Small intestine (tissue), 7 donors: Measurements from ENCODE around the gene PPP2R5D. TPM values are rescaled to one million over a fixed set of nuclear protein-coding genes. Genes with fewer than 3 reads are reported as not detected.

Source experiments
- DNase-seq, 2 donors: peaks; one replicate each; pipeline versions ENCODE4 v3.0.0 to v3.0.0-alpha.2; 2013
- FAIRE-seq: peaks from 2 replicates; lab custom pipeline; 2012; peaks lifted over from hg19 to GRCh38; lab: Jason Lieb, UNC
- H3K27ac ChIP-seq, 3 donors: one replicate each; pipeline ENCODE4 v1.5.1; 2013; ENCODE audit warnings: low read length in 2 of 3, mild to moderate bottlenecking in 2 of 3, control low read depth in 1 of 3, inconsistent platforms in 1 of 3, low read depth in 1 of 3, moderate library complexity in 1 of 3
- H3K27me3 ChIP-seq, 3 donors: one replicate each; pipeline ENCODE4 v1.6.1; 2013; ENCODE audit warnings: low read length in 3 of 3, inconsistent platforms in 1 of 3; ENCODE audit not compliant: control insufficient read depth in 3 of 3, insufficient read depth in 3 of 3
- H3K36me3 ChIP-seq, 3 donors: one replicate each; pipeline ENCODE4 v1.6.1; 2013; ENCODE audit warnings: low read length in 3 of 3, inconsistent platforms in 1 of 3, low read depth in 1 of 3, mild to moderate bottlenecking in 1 of 3, moderate library complexity in 1 of 3; ENCODE audit not compliant: control insufficient read depth in 3 of 3, insufficient read depth in 2 of 3
- H3K4me1 ChIP-seq, 3 donors: one replicate each; pipeline ENCODE4 v1.6.1; 2013; ENCODE audit warnings: low read length in 2 of 3, inconsistent platforms in 1 of 3, low read depth in 1 of 3, mild to moderate bottlenecking in 1 of 3, moderate library complexity in 1 of 3; ENCODE audit not compliant: control insufficient read depth in 3 of 3, insufficient read depth in 2 of 3
- H3K4me3 ChIP-seq, 3 donors: one replicate each; pipeline ENCODE4 v1.5.1; 2013; ENCODE audit warnings: low read length in 3 of 3, control low read depth in 1 of 3, inconsistent platforms in 1 of 3, low read depth in 1 of 3, mild to moderate bottlenecking in 1 of 3, moderate library complexity in 1 of 3
- H3K9me3 ChIP-seq, 2 donors: one replicate each; pipeline ENCODE4 v1.6.1; 2013; ENCODE audit warnings: low read depth in 1 of 2, low read length in 1 of 2; ENCODE audit not compliant: control insufficient read depth in 2 of 2, insufficient read depth in 1 of 2
- WGBS, 3 donors: extraction: QIAGEN DNeasy Blood & Tissue Kit; methylation state at CpG; one replicate each; pipeline ENCODE4 v1.1.7; 2013; 5-methylcytosine and 5-hydroxymethylcytosine counted together
- polyA plus RNA-seq, 4 donors: library from polyadenylated mRNA; stranded (reverse) in 3 of 4; unstranded in 1 of 4; fragments of 200-250 nt in 3 of 4; fragments of 120-200 nt in 1 of 4; gene quantifications; one replicate each; pipeline versions ENCODE4 v1.2.1 to v1.2.3, GENCODE V29; 2013
- donor health status: healthy with polysubstance abuse.
- donor health status: control.
- donor health status: control.
- donor health status: Bipolar disorder and iron deficiency.
- donor health status: healthy.

Gene PPP2R5D
- polyA plus RNA-seq, 4 donors = 44.2 to 96.8 (median 58.1) TPM

DNA sequence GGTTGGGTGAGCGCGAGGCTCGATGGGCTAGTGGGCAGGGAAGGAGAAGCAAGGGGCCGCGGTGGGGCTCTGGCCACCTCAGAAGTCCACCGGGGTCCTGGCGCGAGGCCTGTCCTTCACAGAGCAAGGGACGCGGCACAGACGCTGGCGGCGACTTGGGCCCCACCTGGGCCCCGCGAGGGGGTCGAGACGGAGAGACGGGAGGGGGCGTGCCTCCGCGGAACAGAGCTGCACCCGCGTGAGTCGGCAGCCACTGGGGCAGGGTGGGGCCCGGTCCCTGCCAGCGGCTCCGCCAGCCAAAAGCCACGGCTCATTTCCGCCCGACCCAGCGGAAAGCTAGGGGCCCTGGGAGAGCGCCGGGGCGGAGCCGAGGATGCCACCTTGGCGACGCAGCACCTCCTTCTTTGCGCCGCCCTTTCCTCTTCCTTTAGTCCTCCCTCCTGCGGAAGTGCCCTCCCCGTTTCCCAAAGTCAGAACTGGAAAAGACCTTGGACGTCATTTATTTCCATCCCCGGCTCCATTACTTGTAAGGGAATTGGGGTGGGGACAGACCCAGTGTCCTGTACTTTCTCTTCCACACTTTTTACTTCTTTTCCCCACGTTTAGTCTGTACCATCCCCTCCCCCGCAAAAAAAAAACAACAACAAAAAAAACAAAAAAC is 69.3 kb downstream of the PPP2R5D start, which contains the start of gene CUL7:
CUL7 (minus strand) TSS at position 307 of the 661 bp plus-strand sequence. CDS start 1,063 bp downstream, outside the sequence.
- peaks cover 0 to 65% (median 6%) of the 10 kb centered on the region in 3 donors for H3K36me3 ChIP-seq
- peak within 1 kb of the TSS; percentile 78 to 93 (median 79) for H3K27ac ChIP-seq
- no peak for FAIRE-seq

DNA sequence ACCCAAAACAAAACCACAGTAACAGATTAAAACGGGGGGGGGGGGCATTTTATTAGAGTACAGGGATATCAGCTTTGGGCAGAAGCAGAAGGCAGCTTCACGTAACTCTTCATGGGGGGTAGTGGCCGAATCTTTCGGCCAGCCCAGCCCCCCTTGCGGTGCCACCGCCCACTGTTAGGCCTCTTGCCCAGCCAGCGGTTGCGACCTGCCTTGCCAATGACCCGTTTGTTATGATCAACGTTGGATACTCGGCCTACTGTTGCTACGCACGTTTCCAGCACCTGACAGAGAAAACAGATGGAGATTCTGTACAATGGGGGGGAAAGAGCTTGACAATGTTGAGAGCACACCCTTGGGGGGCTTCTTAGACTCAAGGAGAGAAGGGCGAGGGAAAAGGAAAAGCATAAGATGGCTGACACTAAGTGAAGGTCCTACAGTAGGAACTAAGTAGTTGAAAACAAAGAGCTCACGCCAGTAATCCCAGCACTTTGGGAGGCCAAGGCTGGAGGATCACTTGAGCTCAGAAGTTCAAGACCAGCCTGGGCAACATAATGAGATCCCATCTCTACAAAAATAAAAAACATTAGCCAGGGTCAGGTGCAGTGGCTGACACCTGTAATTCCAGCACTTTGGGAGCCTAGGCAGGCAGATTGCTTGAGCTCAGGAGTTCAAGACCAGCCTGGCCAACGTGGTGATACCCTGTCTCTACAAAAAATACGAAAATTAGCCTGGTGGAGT is 70.0 kb downstream of the PPP2R5D start:
- peaks cover 0 to 34% (median 3%) of the 10 kb centered on the region in 3 donors for H3K4me1 ChIP-seq
- no peaks in the 10 kb centered on the region for H3K9me3 ChIP-seq
- H3K27ac ChIP-seq = peak overlapping the region; percentile 42 to 93 (median 79)
- 76 to 78% (median 77%) methylated on average over 17 of the region's 17 CpGs for WGBS, 3 donors
- DNase-seq = peak in 1 of 2 donors; percentile 16
- no peak for FAIRE-seq
- no peaks in the 10 kb centered on the region for H3K27me3 ChIP-seq
- peaks cover 0 to 61% (median 3%) of the 10 kb centered on the region in 3 donors for H3K36me3 ChIP-seq
- peak overlapping the region in 2 of 3 donors; percentile 70 to 80 for H3K4me3 ChIP-seq

More for the DNA sequence above, 69.3 kb downstream of the PPP2R5D start, which contains the start of gene CUL7:
- WGBS, 3 donors = 1 to 2% (median 1%) methylated on average over 27 to 45 of the region's 45 CpGs
- H3K4me3 ChIP-seq = peak within 1 kb of the TSS; percentile 60 to 80 (median 70)
- no peaks in the 10 kb centered on the region for H3K9me3 ChIP-seq
- H3K27me3 ChIP-seq = no peaks in the 10 kb centered on the region
- peaks cover 0 to 34% (median 3%) of the 10 kb centered on the region in 3 donors for H3K4me1 ChIP-seq
- DNase-seq = peak; percentile 97 to 98

DNA sequence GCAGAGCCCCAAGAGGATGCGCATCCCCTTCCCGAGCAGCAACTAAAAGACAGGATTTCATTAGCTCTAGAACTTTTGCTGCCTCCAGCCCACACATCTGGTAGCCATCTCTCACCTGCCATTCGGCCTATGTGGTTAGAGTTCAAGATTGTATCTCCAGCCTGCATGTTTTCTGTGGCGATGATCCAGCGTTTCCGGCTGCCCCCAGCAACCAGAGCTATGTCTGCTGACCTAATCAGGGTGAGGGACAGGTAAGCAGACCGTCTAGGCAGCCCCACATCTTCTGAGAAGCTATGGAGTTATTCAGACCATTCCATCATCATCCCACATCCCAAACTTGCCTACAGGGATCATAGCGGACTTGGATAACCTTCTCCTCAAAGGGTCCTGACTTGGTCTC is 71.6 kb downstream of the PPP2R5D start:
- Histone ChIP-seq H3K4me3 (no peak overlapping the region), H3K4me1 (peaks cover 0 to 32% (median 3%) of the 10 kb centered on the region in 3 donors), H3K27me3 (no peaks in the 10 kb centered on the region), H3K36me3 (peaks cover 0 to 49% (median 0%) of the 10 kb centered on the region in 3 donors), H3K27ac (no peak overlapping the region), H3K9me3 (no peaks in the 10 kb centered on the region)
- DNase-seq (no peak), FAIRE-seq (no peak)
- 84 to 87% (median 86%) methylated on average over 8 of the region's 8 CpGs for WGBS, 3 donors

DNA sequence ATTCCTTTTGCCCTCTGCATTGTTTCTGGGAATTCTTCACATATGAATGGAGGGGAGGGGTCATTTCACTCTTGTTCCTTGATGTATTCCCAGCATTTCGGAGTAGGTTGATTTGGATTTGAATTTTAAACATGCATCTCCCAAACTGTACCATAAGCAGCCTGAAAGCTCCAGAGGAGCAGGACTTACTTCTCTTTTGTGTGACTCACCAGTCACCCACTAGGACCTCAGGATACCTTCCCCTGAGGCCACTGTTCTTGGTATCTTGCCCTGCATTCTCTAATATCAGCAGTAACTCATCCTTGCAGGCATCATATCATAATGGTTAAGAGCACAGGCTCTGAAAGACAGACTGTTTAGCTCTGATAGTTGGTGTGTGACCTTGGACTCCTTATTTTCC is 74.2 kb downstream of the PPP2R5D start:
- Histone ChIP-seq H3K4me1 (peaks cover 0 to 31% (median 0%) of the 10 kb centered on the region in 3 donors), H3K4me3 (peak overlapping the region in 2 of 3 donors; percentile 72 to 92), H3K27me3 (no peaks in the 10 kb centered on the region), H3K36me3 (peaks cover 0 to 56% (median 2%) of the 10 kb centered on the region in 3 donors), H3K9me3 (no peaks in the 10 kb centered on the region), H3K27ac (peak overlapping the region in 1 of 3 donors; percentile 79)
- DNase-seq (no peak), FAIRE-seq (no peak)
- WGBS, 3 donors = 48 to 72% (median 64%) methylated on average over 1 of the region's 1 CpG

DNA sequence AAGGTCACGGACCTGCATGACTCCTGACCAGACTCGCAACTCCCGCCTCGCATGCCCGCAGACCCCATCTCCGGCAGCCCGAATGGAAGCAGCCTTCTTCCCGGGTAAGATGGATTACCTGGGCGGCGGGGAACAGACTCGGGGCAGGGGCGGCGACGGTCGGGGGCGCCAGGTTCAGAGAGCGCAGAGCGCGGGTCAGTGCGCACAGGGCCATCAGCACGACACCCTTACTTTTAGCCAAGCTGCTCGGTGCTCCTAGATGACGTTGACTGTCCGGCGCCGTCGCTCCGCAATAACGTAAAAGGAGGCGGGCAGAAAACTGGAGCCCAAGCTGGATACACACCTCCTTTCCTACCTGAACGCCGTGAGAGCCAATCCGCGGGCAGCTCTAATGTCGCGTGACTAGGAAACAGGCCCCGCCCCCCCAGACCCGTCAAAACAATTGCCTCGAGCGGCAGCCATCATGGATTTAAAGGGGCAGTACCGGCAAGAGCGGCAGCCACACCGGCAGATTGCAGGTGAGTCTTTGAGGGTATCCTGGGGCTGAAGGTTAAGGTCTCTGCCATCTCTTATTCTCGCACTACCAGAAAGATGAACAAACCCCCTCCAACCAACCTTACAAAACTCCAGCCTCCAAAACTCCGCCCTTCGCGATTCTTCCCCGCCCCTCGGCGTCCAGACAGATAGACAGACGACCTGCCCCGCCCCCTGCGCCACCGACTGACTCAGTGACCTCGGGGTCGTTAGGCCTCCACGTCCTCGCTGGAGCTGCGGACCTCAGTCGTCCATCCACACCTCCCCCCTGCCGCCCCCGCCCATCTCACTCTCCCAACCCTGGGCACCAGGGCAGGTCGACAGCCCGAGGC is 75.0 kb downstream of the PPP2R5D start, which contains the start of the genes KLC4 and MRPL2:
KLC4 (plus strand) TSS at position 464 of the 866 bp plus-strand sequence. CDS start 1,705 bp downstream, outside the sequence.
MRPL2 (minus strand) TSS at position 267 of the 866 bp plus-strand sequence; CDS start at position 214, 53 bp downstream.
- DNase-seq = peak; percentile 100
- 0% methylated on average over 60 to 64 of the region's 64 CpGs for WGBS, 3 donors
- peak within 1 kb of the TSS; percentile 85 to 96 (median 95) for H3K27ac ChIP-seq
- no peak for FAIRE-seq
- peaks cover 0 to 31% (median 0%) of the 10 kb centered on the region in 3 donors for H3K4me1 ChIP-seq
- H3K27me3 ChIP-seq = no peaks in the 10 kb centered on the region
- no peaks in the 10 kb centered on the region for H3K9me3 ChIP-seq
- H3K36me3 ChIP-seq = peaks cover 0 to 61% (median 2%) of the 10 kb centered on the region in 3 donors
- H3K4me3 ChIP-seq = peak within 1 kb of the TSS; percentile 67 to 92 (median 72)

DNA sequence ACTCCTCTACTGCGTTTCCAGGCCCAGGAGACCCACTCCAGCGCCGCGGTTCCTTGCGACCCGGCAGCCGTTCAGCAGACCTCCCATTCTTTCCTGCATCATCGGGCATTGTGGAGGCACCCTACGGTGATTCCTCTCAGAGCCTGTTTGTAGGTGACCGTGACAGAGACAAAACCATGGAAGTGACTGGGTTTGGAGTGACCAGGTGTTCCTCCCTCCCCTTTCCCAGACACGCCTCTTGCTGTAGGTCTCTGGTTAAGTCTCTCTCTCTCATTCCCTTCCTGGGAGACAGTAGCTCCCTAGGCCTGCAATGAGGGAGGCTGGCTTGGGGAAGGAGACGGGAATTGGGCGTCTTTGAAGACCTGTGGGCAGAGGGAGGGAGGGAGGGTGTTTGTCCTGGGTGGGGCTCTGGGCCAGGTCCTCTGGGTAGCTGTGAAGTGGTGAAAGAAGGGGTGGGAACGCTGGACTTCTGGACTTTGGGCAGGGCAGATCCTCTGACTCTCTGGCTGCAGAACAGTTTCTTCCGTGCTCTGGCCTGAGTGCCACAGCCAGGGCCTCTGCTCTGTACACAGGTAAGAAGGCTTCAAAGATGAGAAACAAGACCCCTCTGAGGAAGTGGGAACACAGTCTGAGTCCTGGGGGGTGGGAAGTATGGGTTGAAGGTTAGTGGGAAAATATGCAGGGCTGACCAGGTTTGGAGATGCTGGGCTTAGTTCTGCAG is 75.8 kb downstream of the PPP2R5D start:
- H3K4me3 ChIP-seq = peak overlapping the region; percentile 18 to 92 (median 72)
- FAIRE-seq = no peak
- H3K36me3 ChIP-seq = peaks cover 0 to 61% (median 4%) of the 10 kb centered on the region in 3 donors
- peaks cover 0 to 31% (median 0%) of the 10 kb centered on the region in 3 donors for H3K4me1 ChIP-seq
- peak overlapping the region; percentile 75 to 96 (median 95) for H3K27ac ChIP-seq
- DNase-seq = peak; percentile 89 to 96
- H3K27me3 ChIP-seq = no peaks in the 10 kb centered on the region
- H3K9me3 ChIP-seq = no peaks in the 10 kb centered on the region
- WGBS, 3 donors = 5 to 10% (median 10%) methylated on average over 15 of the region's 15 CpGs
